Mammary epithelial cell (primary cell): Measurements from ENCODE around the gene NFATC1.

Experiments
- CTCF ChIP-seq, 2 donors: IDR thresholded peaks in 1 of 2; conservative IDR thresholded peaks in 1 of 2; 2 replicates each; pipeline ENCODE4 v1.5.1; 2011 to 2012; ENCODE audit warnings: inconsistent platforms in 2 of 2, low read length in 2 of 2, mild to moderate bottlenecking in 2 of 2, control low read depth in 1 of 2, low read depth in 1 of 2; ENCODE audit not compliant: insufficient read depth in 1 of 2; ENCODE audit errors: extremely low read depth in 1 of 2
- EZH2 ChIP-seq: IDR thresholded peaks from 2 replicates; pipeline ENCODE4 v1.6.1; 2012; ENCODE audit warnings: low read length, inconsistent platforms, borderline replicate concordance

- no peak for TF ChIP-seq CTCF (conservative IDR thresholded peaks at IDR 0.05 in 1 of 2, IDR thresholded peaks at IDR 0.05 in 1 of 2; ENCODE audit: extremely low read depth in 1 of 2, insufficient read depth in 1 of 2, low read depth in 1 of 2, low read length in 2 of 2)
- no peak for TF ChIP-seq EZH2
Measured at GRCh38 chr18:79552140-79552631, 156.5 kb downstream of the NFATC1 start.
